Fibroblast of villous mesenchyme (primary cell): ENCODE results near the gene CRIP3. TPM values are rescaled to one million over a fixed set of nuclear protein-coding genes. Genes with fewer than 3 reads are reported as not detected.

ENCODE experiments used
- DNase-seq: peaks from one replicate; pipeline ENCODE4 v3.0.0-alpha.2; 2010; ENCODE audit warnings: low read depth
- H3K4me3 ChIP-seq: 2 replicates; pipeline ENCODE4 v1.5.1; 2011; ENCODE audit warnings: low read depth, mild to moderate bottlenecking, low read length
- CTCF ChIP-seq: IDR thresholded peaks from 2 replicates; pipeline ENCODE4 v1.5.1; 2012; ENCODE audit warnings: low read depth, mild to moderate bottlenecking, low read length; ENCODE audit not compliant: insufficient read depth
- total RNA-seq: library from RNA; depleted of rRNA; stranded (reverse); fragments of >200 nt; gene quantifications from 2 replicates; pipeline ENCODE4 v1.2.3, GENCODE V29; 2012

Gene CRIP3
- total RNA-seq, 1 donor: not detected

GRCh38 chr6:43268355-43268700, 40.3 kb downstream of the CRIP3 start:
- H3K4me3 ChIP-seq: no peak overlapping the region
- TF ChIP-seq CTCF: no peak
- no peak for DNase-seq

GRCh38 chr6:43267619-43268354, 40.8 kb downstream of the CRIP3 start:
- TF ChIP-seq CTCF: no peak
- DNase-seq: no peak
- H3K4me3 ChIP-seq: no peak overlapping the region

- no peak for TF ChIP-seq CTCF
- DNase-seq: no peak
- no peak overlapping the region for H3K4me3 ChIP-seq
Measured at GRCh38 chr6:43265564-43265963, 43.1 kb downstream of the CRIP3 start.

- no peak overlapping the region for H3K4me3 ChIP-seq
- no peak for DNase-seq
- TF ChIP-seq CTCF: no peak
Measured at GRCh38 chr6:43264599-43265145, 44.0 kb downstream of the CRIP3 start.

- peak; percentile 82 for TF ChIP-seq CTCF
- H3K4me3 ChIP-seq: no peak overlapping the region
- peak; percentile 65 for DNase-seq
Measured at GRCh38 chr6:43263314-43264178, 45.1 kb downstream of the CRIP3 start.

GRCh38 chr6:43262780-43263313, 45.8 kb downstream of the CRIP3 start:
- no peak for TF ChIP-seq CTCF
- H3K4me3 ChIP-seq: no peak overlapping the region
- DNase-seq: no peak
